ENCODE results near the gene JAKMIP2.

The JAKMIP2 gene

GRCh38 chr5:147578228-147579024 lies 204.1 kb downstream of the JAKMIP2 start:
- no peaks in the 10 kb centered on the region for H3K9me3 ChIP-seq (replicated peaks; ENCODE audit: low read length)
- peak overlapping the region; percentile 55 for H3K9ac ChIP-seq (ENCODE audit: low read depth, low read length)
- peak overlapping the region; percentile 54 for H3K4me3 ChIP-seq (ENCODE audit: low read length)
- peak overlapping the region; percentile 78 for H3K4me2 ChIP-seq (ENCODE audit: low read length)
- H3K4me1 ChIP-seq (ENCODE audit: control insufficient read depth, insufficient read depth, low read length): no peaks in the 10 kb centered on the region
- H3K27me3 ChIP-seq (ENCODE audit: control insufficient read depth, insufficient read depth, low read length): no peaks in the 10 kb centered on the region
- H3K36me3 ChIP-seq (ENCODE audit: insufficient read depth, low read length): no peaks in the 10 kb centered on the region

GRCh38 chr5:147576646-147577535 lies 205.6 kb downstream of the JAKMIP2 start:
- Histone ChIP-seq H3K36me3 (ENCODE audit: insufficient read depth, low read length) (no peaks in the 10 kb centered on the region), H3K9me3 (replicated peaks; ENCODE audit: low read length) (no peaks in the 10 kb centered on the region), H3K4me2 (ENCODE audit: low read length) (no peak overlapping the region), H3K9ac (ENCODE audit: low read depth, low read length) (no peak overlapping the region), H3K27me3 (ENCODE audit: control insufficient read depth, insufficient read depth, low read length) (no peaks in the 10 kb centered on the region), H3K4me1 (ENCODE audit: control insufficient read depth, insufficient read depth, low read length) (no peaks in the 10 kb centered on the region), H3K4me3 (ENCODE audit: low read length) (no peak overlapping the region)

- no peak overlapping the region for H3K4me2 ChIP-seq (ENCODE audit: low read length)
- H3K9ac ChIP-seq (ENCODE audit: low read depth, low read length): no peak overlapping the region
- H3K27me3 ChIP-seq (ENCODE audit: control insufficient read depth, insufficient read depth, low read length): no peaks in the 10 kb centered on the region
- H3K9me3 ChIP-seq (replicated peaks; ENCODE audit: low read length): no peaks in the 10 kb centered on the region
- H3K4me3 ChIP-seq (ENCODE audit: low read length): no peak overlapping the region
- H3K36me3 ChIP-seq (ENCODE audit: insufficient read depth, low read length): no peaks in the 10 kb centered on the region
- H3K4me1 ChIP-seq (ENCODE audit: control insufficient read depth, insufficient read depth, low read length): no peaks in the 10 kb centered on the region
Measured at GRCh38 chr5:147575598-147575997, 206.9 kb downstream of the JAKMIP2 start.

GRCh38 chr5:147573211-147573610 lies 209.3 kb downstream of the JAKMIP2 start:
- Histone ChIP-seq H3K27me3 (ENCODE audit: control insufficient read depth, insufficient read depth, low read length) (no peaks in the 10 kb centered on the region), H3K9me3 (replicated peaks; ENCODE audit: low read length) (no peaks in the 10 kb centered on the region), H3K4me3 (ENCODE audit: low read length) (no peak overlapping the region), H3K4me2 (ENCODE audit: low read length) (no peak overlapping the region), H3K9ac (ENCODE audit: low read depth, low read length) (no peak overlapping the region), H3K4me1 (ENCODE audit: control insufficient read depth, insufficient read depth, low read length) (no peaks in the 10 kb centered on the region), H3K36me3 (ENCODE audit: insufficient read depth, low read length) (no peaks in the 10 kb centered on the region)

GRCh38 chr5:147568710-147569406 lies 213.7 kb downstream of the JAKMIP2 start:
- Histone ChIP-seq H3K4me2 (ENCODE audit: low read length) (no peak overlapping the region), H3K36me3 (ENCODE audit: insufficient read depth, low read length) (no peaks in the 10 kb centered on the region), H3K9me3 (replicated peaks; ENCODE audit: low read length) (no peaks in the 10 kb centered on the region), H3K4me1 (ENCODE audit: control insufficient read depth, insufficient read depth, low read length) (peaks cover 5% of the 10 kb centered on the region), H3K4me3 (ENCODE audit: low read length) (no peak overlapping the region), H3K27me3 (ENCODE audit: control insufficient read depth, insufficient read depth, low read length) (no peaks in the 10 kb centered on the region), H3K9ac (ENCODE audit: low read depth, low read length) (no peak overlapping the region)

GRCh38 chr5:147567917-147568598 lies 214.5 kb downstream of the JAKMIP2 start:
- no peaks in the 10 kb centered on the region for H3K9me3 ChIP-seq (replicated peaks; ENCODE audit: low read length)
- H3K36me3 ChIP-seq (ENCODE audit: insufficient read depth, low read length): no peaks in the 10 kb centered on the region
- H3K4me3 ChIP-seq (ENCODE audit: low read length): no peak overlapping the region
- peaks cover 5% of the 10 kb centered on the region for H3K4me1 ChIP-seq (ENCODE audit: control insufficient read depth, insufficient read depth, low read length)
- no peak overlapping the region for H3K9ac ChIP-seq (ENCODE audit: low read depth, low read length)
- no peaks in the 10 kb centered on the region for H3K27me3 ChIP-seq (ENCODE audit: control insufficient read depth, insufficient read depth, low read length)
- H3K4me2 ChIP-seq (ENCODE audit: low read length): no peak overlapping the region

- H3K27me3 ChIP-seq (ENCODE audit: control insufficient read depth, insufficient read depth, low read length): no peaks in the 10 kb centered on the region
- no peak overlapping the region for H3K4me3 ChIP-seq (ENCODE audit: low read length)
- no peaks in the 10 kb centered on the region for H3K9me3 ChIP-seq (replicated peaks; ENCODE audit: low read length)
- no peaks in the 10 kb centered on the region for H3K36me3 ChIP-seq (ENCODE audit: insufficient read depth, low read length)
- H3K4me1 ChIP-seq (ENCODE audit: control insufficient read depth, insufficient read depth, low read length): peaks cover 5% of the 10 kb centered on the region
- H3K4me2 ChIP-seq (ENCODE audit: low read length): no peak overlapping the region
- no peak overlapping the region for H3K9ac ChIP-seq (ENCODE audit: low read depth, low read length)
Measured at GRCh38 chr5:147565524-147565923, 217.0 kb downstream of the JAKMIP2 start.

- Histone ChIP-seq H3K4me1 (ENCODE audit: control insufficient read depth, insufficient read depth, low read length) (peaks cover 5% of the 10 kb centered on the region), H3K36me3 (ENCODE audit: insufficient read depth, low read length) (no peaks in the 10 kb centered on the region), H3K27me3 (ENCODE audit: control insufficient read depth, insufficient read depth, low read length) (no peaks in the 10 kb centered on the region), H3K9ac (ENCODE audit: low read depth, low read length) (no peak overlapping the region), H3K9me3 (replicated peaks; ENCODE audit: low read length) (no peaks in the 10 kb centered on the region), H3K4me3 (ENCODE audit: low read length) (no peak overlapping the region), H3K4me2 (ENCODE audit: low read length) (no peak overlapping the region)
Measured at GRCh38 chr5:147564124-147564486, 218.4 kb downstream of the JAKMIP2 start.

- H3K9ac ChIP-seq (ENCODE audit: low read depth, low read length): no peak overlapping the region
- H3K4me2 ChIP-seq (ENCODE audit: low read length): no peak overlapping the region
- H3K4me1 ChIP-seq (ENCODE audit: control insufficient read depth, insufficient read depth, low read length): peaks cover 5% of the 10 kb centered on the region
- no peaks in the 10 kb centered on the region for H3K27me3 ChIP-seq (ENCODE audit: control insufficient read depth, insufficient read depth, low read length)
- H3K36me3 ChIP-seq (ENCODE audit: insufficient read depth, low read length): no peaks in the 10 kb centered on the region
- H3K4me3 ChIP-seq (ENCODE audit: low read length): no peak overlapping the region
- no peaks in the 10 kb centered on the region for H3K9me3 ChIP-seq (replicated peaks; ENCODE audit: low read length)
Measured at GRCh38 chr5:147563466-147564123, 218.9 kb downstream of the JAKMIP2 start.

- H3K9ac ChIP-seq (ENCODE audit: low read depth, low read length): no peak overlapping the region
- no peaks in the 10 kb centered on the region for H3K27me3 ChIP-seq (ENCODE audit: control insufficient read depth, insufficient read depth, low read length)
- H3K4me3 ChIP-seq (ENCODE audit: low read length): no peak overlapping the region
- no peaks in the 10 kb centered on the region for H3K36me3 ChIP-seq (ENCODE audit: insufficient read depth, low read length)
- no peak overlapping the region for H3K4me2 ChIP-seq (ENCODE audit: low read length)
- peaks cover 5% of the 10 kb centered on the region for H3K4me1 ChIP-seq (ENCODE audit: control insufficient read depth, insufficient read depth, low read length)
- H3K9me3 ChIP-seq (replicated peaks; ENCODE audit: low read length): no peaks in the 10 kb centered on the region
Measured at GRCh38 chr5:147561435-147561834, 221.1 kb downstream of the JAKMIP2 start.

All from skeletal muscle satellite cell (primary cell).